IMR-90 (cell line): ENCODE results near the gene RGS3. TPM values are rescaled to one million over a fixed set of nuclear protein-coding genes. Genes with fewer than 3 reads are reported as not detected.

Experiments used
- ATAC-seq: fragments of 200-7000 bp; cut with Tn5 transposase; 2 replicates; pipeline ENCODE4 v1.9.1; 2020; ENCODE audit warnings: low read depth, mild to moderate bottlenecking, moderate library complexity
- BruUV-seq: library from RNA; stranded (reverse); fragments of 400-500 nt; replicated peaks from 2 replicates; lab custom pipeline; 2021; lab: Mats Ljungman, UMichigan
- CTCF ChIA-PET: fragments of 300-600 bp; formaldehyde crosslinking; extraction: SDS; loops from one replicate; lab custom pipeline; 2021; ENCODE audit warnings: antibody characterized with exemption; lab: Yijun Ruan, JAX
- POLR2A ChIA-PET: fragments of 300-600 bp; sonication (Branson Sonifier 250); formaldehyde crosslinking; loops from one replicate; lab custom pipeline; 2022; ENCODE audit warnings: antibody characterized with exemption; ENCODE audit not compliant: unreplicated experiment; lab: Charles Lee
- DNase-seq: peaks from one replicate; pipeline ENCODE4 v3.0.0; 2013
- H2AFZ ChIP-seq: replicated peaks from 2 replicates; pipeline ENCODE3; 2013; ENCODE audit warnings: low read length, mild to moderate bottlenecking; ENCODE audit not compliant: poor library complexity
- H2AK5ac ChIP-seq: 2 replicates; pipeline ENCODE4 v1.6.1; 2013; ENCODE audit warnings: low read depth, low read length, inconsistent platforms
- H2AK9ac ChIP-seq: replicated peaks from 2 replicates; pipeline ENCODE3; 2013; ENCODE audit warnings: mild to moderate bottlenecking, low read depth, low read length, moderate library complexity; ENCODE audit not compliant: poor library complexity
- H2BK120ac ChIP-seq: 2 replicates; pipeline ENCODE4 v1.6.1; 2013; ENCODE audit warnings: low read depth, low read length, inconsistent platforms
- H2BK15ac ChIP-seq: 3 replicates; pipeline ENCODE4 v1.6.1; 2013; ENCODE audit warnings: low read depth, low read length, inconsistent platforms
- H2BK20ac ChIP-seq: 2 replicates; pipeline ENCODE4 v1.6.1; 2013; ENCODE audit warnings: low read depth, mild to moderate bottlenecking, inconsistent platforms, low read length, moderate library complexity
- H2BK5ac ChIP-seq: 2 replicates; pipeline ENCODE4 v1.6.1; 2013; ENCODE audit warnings: mild to moderate bottlenecking, low read depth, low read length, inconsistent platforms; ENCODE audit not compliant: poor library complexity, severe bottlenecking
- H3K14ac ChIP-seq: replicated peaks from 2 replicates; pipeline ENCODE4 v1.6.1; 2013; ENCODE audit warnings: low read depth, low read length, inconsistent platforms
- H3K18ac ChIP-seq: 2 replicates; pipeline ENCODE4 v1.6.1; 2013; ENCODE audit warnings: low read depth, low read length, control low read depth
- H3K23ac ChIP-seq: 2 replicates; pipeline ENCODE4 v1.6.1; 2013; ENCODE audit warnings: low read depth, low read length, inconsistent platforms
- H3K27ac ChIP-seq: 2 replicates; pipeline ENCODE4 v1.5.1; 2013; ENCODE audit warnings: mild to moderate bottlenecking, control low read depth, low read length; ENCODE audit not compliant: insufficient read depth
- H3K27me3 ChIP-seq: 2 replicates; pipeline ENCODE4 v1.6.1; 2013; ENCODE audit warnings: low read length; ENCODE audit not compliant: control insufficient read depth, insufficient read depth
- H3K36me3 ChIP-seq: 2 replicates; pipeline ENCODE4 v1.6.1; 2013; ENCODE audit warnings: low read length, mixed read lengths; ENCODE audit not compliant: control insufficient read depth, insufficient read depth
- H3K4ac ChIP-seq: 2 replicates; pipeline ENCODE4 v1.6.1; 2013; ENCODE audit warnings: low read depth, low read length, inconsistent platforms
- H3K4me1 ChIP-seq: 2 replicates; pipeline ENCODE4 v1.6.1; 2013; ENCODE audit warnings: low read length, mixed read lengths; ENCODE audit not compliant: control insufficient read depth, insufficient read depth
- H3K4me2 ChIP-seq: 2 replicates; pipeline ENCODE4 v1.6.1; 2013; ENCODE audit warnings: low read depth, mild to moderate bottlenecking, control low read depth, low read length, moderate library complexity
- H3K4me3 ChIP-seq: 2 replicates; pipeline ENCODE4 v1.5.1; 2013; ENCODE audit warnings: low read depth, mild to moderate bottlenecking, control low read depth, low read length, moderate library complexity; ENCODE audit not compliant: insufficient read depth
- H3K56ac ChIP-seq: 2 replicates; pipeline ENCODE4 v1.6.1; 2013; ENCODE audit warnings: low read length, inconsistent platforms; ENCODE audit not compliant: insufficient read depth; ENCODE audit errors: extremely low read depth
- H3K79me1 ChIP-seq, 2 experiments: 2 replicates each; pipeline ENCODE4 v1.6.1; 2013; ENCODE audit warnings: low read length in 2 of 2, inconsistent platforms in 1 of 2, low read depth in 1 of 2
- H3K9ac ChIP-seq: 2 replicates; pipeline ENCODE4 v1.6.1; 2013; ENCODE audit warnings: low read depth, low read length, control low read depth
- H3K9me1 ChIP-seq: 2 replicates; pipeline ENCODE4 v1.6.1; 2013; ENCODE audit warnings: low read length, inconsistent platforms; ENCODE audit not compliant: insufficient read depth
- H3K9me3 ChIP-seq: 2 replicates; pipeline ENCODE4 v1.6.1; 2013; ENCODE audit warnings: low read length; ENCODE audit not compliant: control insufficient read depth, insufficient read depth
- H4K20me1 ChIP-seq: 2 replicates; pipeline ENCODE4 v1.6.1; 2013; ENCODE audit warnings: low read length, inconsistent platforms; ENCODE audit not compliant: insufficient read depth
- H4K5ac ChIP-seq: 2 replicates; pipeline ENCODE4 v1.6.1; 2013; ENCODE audit warnings: mild to moderate bottlenecking, low read depth, low read length, control low read depth
- H4K8ac ChIP-seq, 2 experiments: 2 replicates each; pipeline ENCODE4 v1.6.1; 2013; ENCODE audit warnings: low read depth in 2 of 2, low read length in 2 of 2, control low read depth in 1 of 2, inconsistent platforms in 1 of 2
- H4K91ac ChIP-seq: 2 replicates; pipeline ENCODE4 v1.6.1; 2013; ENCODE audit warnings: low read depth, low read length, inconsistent platforms; ENCODE audit not compliant: insufficient read depth
- FOS ChIP-seq: fragments of 150-350 bp; IDR thresholded peaks from 2 replicates; pipeline ENCODE4 v1.6.1; 2016; ENCODE audit warnings: low read depth, low read length
- MAFK ChIP-seq: IDR thresholded peaks from 2 replicates; pipeline ENCODE4 v1.6.1; 2012; ENCODE audit warnings: low read depth, low read length, improper control_type of control experiment
- MAZ ChIP-seq: IDR thresholded peaks from 2 replicates; pipeline ENCODE4 v1.6.1; 2012; ENCODE audit warnings: low read depth, mild to moderate bottlenecking, low read length, improper control_type of control experiment, moderate library complexity, borderline replicate concordance
- RCOR1 ChIP-seq: IDR thresholded peaks from 2 replicates; pipeline ENCODE4 v1.6.1; 2012; ENCODE audit warnings: mild to moderate bottlenecking, low read length, improper control_type of control experiment; ENCODE audit not compliant: insufficient replicate concordance
- SMC3 ChIP-seq: fragments of 150-350 bp; IDR thresholded peaks from 2 replicates; pipeline ENCODE4 v1.6.1; 2016; ENCODE audit warnings: low read depth, mild to moderate bottlenecking, antibody characterized with exemption, low read length, moderate library complexity
- WGBS, 2 experiments: methylation state at CpG; one replicate each; pipeline versions ENCODE4 v1.1.5 to v1.1.7; 2013; ENCODE audit warnings: missing lambda C conversion rate in 2 of 2; ENCODE audit not compliant: insufficient read length in 1 of 2; ENCODE audit errors: extremely low coverage in 2 of 2; 5-methylcytosine and 5-hydroxymethylcytosine counted together
- dilution Hi-C: fragments of 300-500 bp; cut with HindIII; formaldehyde crosslinking; loops from one replicate; pipeline ENCODE4 v1.14.3; 2018; ENCODE audit warnings: low sequenced_read_pairs; ENCODE audit not compliant: unreplicated experiment
- in situ Hi-C: fragments of 300-500 bp; cut with MboI; formaldehyde crosslinking; loops from 3 replicates; pipeline ENCODE4 v1.14.3; 2019; ENCODE audit warnings: low sequenced_read_pairs, inconsistent platforms, mixed read lengths
- intact Hi-C: fragments of 100-400 bp; cut with micrococcal nuclease; formaldehyde crosslinking; loops from 2 replicates; pipeline ENCODE4 v1.10.0; 2022
- polyA plus RNA-seq, 3 experiments: library from polyadenylated mRNA; depleted of rRNA; stranded (reverse); fragments of >200 nt; gene quantifications; 2 replicates each; pipeline ENCODE4 v1.2.3, GENCODE V29; 2012; ENCODE audit warnings: low replicate concordance in 1 of 3
- total RNA-seq: library from RNA; depleted of rRNA; stranded (reverse); fragments of >200 nt; gene quantifications from 2 replicates; pipeline ENCODE4 v1.2.3, GENCODE V29; 2012

Gene RGS3
- total and polyA plus RNA-seq, 2 of the 4 experiments (the other 2 are of a cell fraction): 51.8 to 65.6 TPM

GRCh38 chr9:113641100-113641885 is 177.8 kb downstream of the RGS3 start (continued):
- no peak for TF ChIP-seq MAFK

- no peak overlapping the region for H2BK5ac ChIP-seq
- H3K56ac ChIP-seq: no peak overlapping the region
- no peak overlapping the region for H4K91ac ChIP-seq
- H3K4ac ChIP-seq: no peak overlapping the region
- POLR2A ChIA-PET: no interaction called here
- H3K4me3 ChIP-seq: no peak overlapping the region
- no peak overlapping the region for H3K18ac ChIP-seq
- in situ Hi-C loops: no loop called here
- no peak for TF ChIP-seq FOS
- no peak for TF ChIP-seq RCOR1
- no peak for TF ChIP-seq SMC3
- no peak for TF ChIP-seq MAZ
- H2AFZ ChIP-seq: no peak overlapping the region
- no TSS peak for BruUV-seq
- dilution Hi-C loops: no loop called here
- no peaks in the 10 kb centered on the region for H3K79me1 ChIP-seq
- H3K36me3 ChIP-seq: no peaks in the 10 kb centered on the region
- H3K14ac ChIP-seq: no peak overlapping the region
- H3K23ac ChIP-seq: no peak overlapping the region
- H3K4me1 ChIP-seq: peaks cover 2% of the 10 kb centered on the region; the same call in 1 of the 2 replicates
- H3K4me2 ChIP-seq: no peak overlapping the region
- intact Hi-C loops: no loop called here
- CTCF ChIA-PET: no interaction called here
- H2BK20ac ChIP-seq: no peak overlapping the region
- H3K9me3 ChIP-seq: no peaks in the 10 kb centered on the region
- no peak overlapping the region for H3K9ac ChIP-seq
- H2BK15ac ChIP-seq: no peak overlapping the region
- DNase-seq (no peak), ATAC-seq (no peak)
- no peak overlapping the region for H4K8ac ChIP-seq
- H2BK120ac ChIP-seq: no peak overlapping the region
- no peaks in the 10 kb centered on the region for H3K27me3 ChIP-seq
- no peak overlapping the region for H3K27ac ChIP-seq
- no CpG with 5 or more reads among the region's 2 CpGs for WGBS, 2 experiments
- no peak overlapping the region for H2AK9ac ChIP-seq
- no peak overlapping the region for H2AK5ac ChIP-seq
- no peak overlapping the region for H4K5ac ChIP-seq
- peaks cover 1% of the 10 kb centered on the region for H3K9me1 ChIP-seq
- no peaks in the 10 kb centered on the region for H4K20me1 ChIP-seq
These were observed 180.8 kb downstream of the RGS3 start for GRCh38 chr9:113644321-113644720.
